Stimulated activated CD4-positive, alpha-beta T cell treated with anti-CD3 and anti-CD28 coated beads, Interleukin-2, amount 100 ng/mL, for 24 hours (primary cell): ENCODE measurements around the gene DNAH1.

Experiments used
- DNase-seq, 2 donors: peaks; one replicate each; pipeline ENCODE4 v3.0.0-alpha.2; 2020

The DNAH1 gene

GRCh38 chr3:52393959-52394670, 78.0 kb downstream of the DNAH1 start:
- DNase-seq, result no peak

- DNase-seq, result no peak
These were observed 78.8 kb downstream of the DNAH1 start for GRCh38 chr3:52394751-52395502.

- DNase-seq, result no peak
These were observed 79.4 kb downstream of the DNAH1 start for GRCh38 chr3:52395503-52395865.

GRCh38 chr3:52396011-52396906, 80.1 kb downstream of the DNAH1 start:
- no peak for DNase-seq

- DNase-seq, result no peak
These were observed 80.9 kb downstream of the DNAH1 start for GRCh38 chr3:52396907-52397591.

- no peak for DNase-seq
These were observed 81.7 kb downstream of the DNAH1 start for GRCh38 chr3:52397676-52398399.

- DNase-seq, result no peak
These were observed 82.6 kb downstream of the DNAH1 start for GRCh38 chr3:52398670-52399081.

GRCh38 chr3:52399131-52399530, 83.0 kb downstream of the DNAH1 start:
- no peak for DNase-seq

- DNase-seq, result no peak
These were observed 83.5 kb downstream of the DNAH1 start for GRCh38 chr3:52399593-52399992.

- DNase-seq, result no peak
These were observed 84.2 kb downstream of the DNAH1 start for GRCh38 chr3:52400275-52400793.

- no peak for DNase-seq
These were observed 84.9 kb downstream of the DNAH1 start for GRCh38 chr3:52401021-52401420.

- DNase-seq, result no peak
These were observed 85.4 kb downstream of the DNAH1 start for GRCh38 chr3:52401551-52401950.

- DNase-seq, result no peak
These were observed 86.0 kb downstream of the DNAH1 start for GRCh38 chr3:52402101-52402521.

GRCh38 chr3:52402706-52403270, 86.7 kb downstream of the DNAH1 start:
- DNase-seq, result no peak

- DNase-seq, result no peak
These were observed 87.2 kb downstream of the DNAH1 start for GRCh38 chr3:52403271-52403841.

- no peak for DNase-seq
These were observed 87.8 kb downstream of the DNAH1 start for GRCh38 chr3:52403955-52404354.

- DNase-seq, result no peak
These were observed 88.3 kb downstream of the DNAH1 start for GRCh38 chr3:52404391-52404790.

GRCh38 chr3:52405066-52405465, 88.9 kb downstream of the DNAH1 start:
- no peak for DNase-seq

- DNase-seq, result no peak
These were observed 89.5 kb downstream of the DNAH1 start for GRCh38 chr3:52405601-52406110.

- no peak for DNase-seq
These were observed 90.1 kb downstream of the DNAH1 start for GRCh38 chr3:52406231-52406661.
